SU-DHL-6 (cell line): ENCODE data around the gene RAD51C.

Experiments used
- H2AFZ ChIP-seq: fragments of 200-600 bp; sonication (generic); 2 replicates; pipeline ENCODE4 v1.6.1; 2014; ENCODE audit warnings: low read depth, mild to moderate bottlenecking, moderate library complexity, mixed read lengths, antibody characterized with exemption, low read length; ENCODE audit not compliant: severe bottlenecking
- H3F3A ChIP-seq: fragments of 200-600 bp; shearing (Covaris generic); 2 replicates; pipeline ENCODE4 v1.6.0; 2016; ENCODE audit warnings: antibody characterized with exemption, mild to moderate bottlenecking; ENCODE audit not compliant: insufficient read depth
- H3K27ac ChIP-seq: fragments of 200-600 bp; sonication (generic); 2 replicates; pipeline ENCODE4 v1.5.1; 2016; ENCODE audit warnings: low read depth, mild to moderate bottlenecking, low read length, moderate library complexity, mixed read lengths
- H3K27me3 ChIP-seq: fragments of 200-600 bp; sonication (generic), shearing (Covaris generic); 2 replicates; pipeline ENCODE4 v1.6.0; 2014; ENCODE audit warnings: mild to moderate bottlenecking, low read length
- H3K36me3 ChIP-seq: fragments of 200-600 bp; sonication (generic); 2 replicates; pipeline ENCODE4 v1.6.1; 2014; ENCODE audit warnings: mild to moderate bottlenecking, low read length, mixed read lengths
- H3K4me2 ChIP-seq: fragments of 300-600, 200-600 bp; shearing (Covaris generic), sonication (generic); 2 replicates; pipeline ENCODE4 v1.6.0; 2014; ENCODE audit warnings: low read length, low read depth, mild to moderate bottlenecking; ENCODE audit not compliant: poor library complexity, severe bottlenecking
- H3K4me3 ChIP-seq: fragments of 200-600 bp; sonication (generic); 2 replicates; pipeline ENCODE4 v1.5.1; 2014; ENCODE audit warnings: antibody characterized with exemption, low read length, mild to moderate bottlenecking, mixed read lengths; ENCODE audit not compliant: insufficient read depth, poor library complexity, severe bottlenecking
- H3K79me2 ChIP-seq: fragments of 200-600 bp; sonication (generic); 2 replicates; pipeline ENCODE4 v1.6.1; 2014; ENCODE audit warnings: mild to moderate bottlenecking, low read length, moderate library complexity; ENCODE audit not compliant: insufficient read depth
- H3K9ac ChIP-seq: fragments of 200-600 bp; sonication (generic); 2 replicates; pipeline ENCODE4 v1.7.0; 2014; ENCODE audit warnings: mild to moderate bottlenecking, low read length
- H3K9me2 ChIP-seq: fragments of 200-600 bp; sonication (generic); replicated peaks from 2 replicates; pipeline ENCODE4 v1.6.1; 2014; ENCODE audit warnings: low read length; ENCODE audit not compliant: insufficient read depth
- H3K9me3 ChIP-seq: fragments of 200-600 bp; sonication (generic); 2 replicates; pipeline ENCODE4 v1.6.1; 2014; ENCODE audit warnings: low read length, mixed read lengths; ENCODE audit not compliant: insufficient read depth
- H4K20me1 ChIP-seq: fragments of 200-600 bp; sonication (generic); 2 replicates; pipeline ENCODE4 v1.6.1; 2014; ENCODE audit warnings: low read depth, mild to moderate bottlenecking, antibody characterized with exemption, low read length, moderate library complexity, mixed read lengths
- EZH2phosphoT487 ChIP-seq: fragments of 200-600 bp; sonication (generic), shearing (Covaris generic); conservative IDR thresholded peaks from 2 replicates; pipeline ENCODE4 v1.6.1; 2018; ENCODE audit warnings: mild to moderate bottlenecking, antibody characterized with exemption, low read length, moderate library complexity, mixed read lengths
- TF ChIP-seq, protein P1 (sequence below): fragments of 200-600 bp; sonication (generic); IDR thresholded peaks from one replicate; pipeline ENCODE4 v1.5.1; 2017; ENCODE audit warnings: antibody characterized with exemption, mild to moderate bottlenecking, low read length, moderate library complexity; ENCODE audit not compliant: insufficient read depth, poor library complexity, severe bottlenecking

Gene RAD51C

DNA sequence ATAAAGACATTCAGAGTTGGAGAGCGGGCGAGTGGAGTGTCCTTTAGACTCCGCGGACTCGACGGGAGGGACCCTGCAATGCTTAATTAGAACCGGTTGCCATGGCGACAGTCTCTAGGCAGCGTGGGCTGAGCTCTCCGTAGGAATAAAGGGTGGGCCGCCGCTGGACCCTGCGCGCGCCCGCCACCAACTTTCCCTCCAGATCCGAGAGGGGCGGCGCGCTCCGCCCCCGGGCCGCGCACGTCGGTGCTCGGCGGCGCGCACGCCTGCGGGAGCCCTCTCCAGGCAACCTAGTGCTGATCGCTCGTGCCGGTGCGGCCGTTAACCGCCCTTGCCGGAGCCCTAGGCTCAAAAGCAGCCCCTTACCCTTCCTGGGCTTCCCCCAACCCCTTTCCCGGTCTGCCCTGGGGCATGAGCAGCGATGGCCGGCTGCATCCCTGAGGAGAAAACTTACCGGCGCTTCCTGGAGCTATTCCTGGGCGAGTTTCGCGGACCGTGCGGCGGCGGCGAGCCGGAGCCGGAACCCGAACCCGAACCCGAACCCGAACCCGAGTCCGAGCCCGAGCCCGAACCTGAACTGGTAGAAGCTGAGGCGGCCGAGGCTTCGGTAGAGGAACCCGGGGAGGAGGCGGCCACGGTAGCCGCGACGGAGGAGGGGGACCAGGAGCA lies 63.3 kb downstream of the RAD51C start, which contains the start of gene PPM1E:
TSS of gene PPM1E (plus strand) at position 278 of the 669 bp plus-strand sequence.
- Histone ChIP-seq H3K4me3 (peak within 1 kb of the TSS; percentile 94), H3F3A (peaks cover 6% of the 10 kb centered on the region), H3K4me2 (peak within 1 kb of the TSS; percentile 76), H4K20me1 (no peaks in the 10 kb centered on the region), H3K27ac (no peak within 1 kb of the TSS), H3K79me2 (no peaks in the 10 kb centered on the region), H3K9me2 (no peaks in the 10 kb centered on the region), H3K9me3 (no peaks in the 10 kb centered on the region), H3K27me3 (no peaks in the 10 kb centered on the region), H3K36me3 (no peaks in the 10 kb centered on the region), H3K9ac (peak within 1 kb of the TSS; percentile 80), H2AFZ (peak within 1 kb of the TSS; percentile 98)
- TF ChIP-seq, protein P1, sequence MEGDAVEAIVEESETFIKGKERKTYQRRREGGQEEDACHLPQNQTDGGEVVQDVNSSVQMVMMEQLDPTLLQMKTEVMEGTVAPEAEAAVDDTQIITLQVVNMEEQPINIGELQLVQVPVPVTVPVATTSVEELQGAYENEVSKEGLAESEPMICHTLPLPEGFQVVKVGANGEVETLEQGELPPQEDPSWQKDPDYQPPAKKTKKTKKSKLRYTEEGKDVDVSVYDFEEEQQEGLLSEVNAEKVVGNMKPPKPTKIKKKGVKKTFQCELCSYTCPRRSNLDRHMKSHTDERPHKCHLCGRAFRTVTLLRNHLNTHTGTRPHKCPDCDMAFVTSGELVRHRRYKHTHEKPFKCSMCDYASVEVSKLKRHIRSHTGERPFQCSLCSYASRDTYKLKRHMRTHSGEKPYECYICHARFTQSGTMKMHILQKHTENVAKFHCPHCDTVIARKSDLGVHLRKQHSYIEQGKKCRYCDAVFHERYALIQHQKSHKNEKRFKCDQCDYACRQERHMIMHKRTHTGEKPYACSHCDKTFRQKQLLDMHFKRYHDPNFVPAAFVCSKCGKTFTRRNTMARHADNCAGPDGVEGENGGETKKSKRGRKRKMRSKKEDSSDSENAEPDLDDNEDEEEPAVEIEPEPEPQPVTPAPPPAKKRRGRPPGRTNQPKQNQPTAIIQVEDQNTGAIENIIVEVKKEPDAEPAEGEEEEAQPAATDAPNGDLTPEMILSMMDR, result no peak
- TF ChIP-seq EZH2phosphoT487, result no peak

GRCh38 chr17:58756246-58757161 lies 64.1 kb downstream of the RAD51C start:
- H3K9me2 ChIP-seq, result no peaks in the 10 kb centered on the region

DNA sequence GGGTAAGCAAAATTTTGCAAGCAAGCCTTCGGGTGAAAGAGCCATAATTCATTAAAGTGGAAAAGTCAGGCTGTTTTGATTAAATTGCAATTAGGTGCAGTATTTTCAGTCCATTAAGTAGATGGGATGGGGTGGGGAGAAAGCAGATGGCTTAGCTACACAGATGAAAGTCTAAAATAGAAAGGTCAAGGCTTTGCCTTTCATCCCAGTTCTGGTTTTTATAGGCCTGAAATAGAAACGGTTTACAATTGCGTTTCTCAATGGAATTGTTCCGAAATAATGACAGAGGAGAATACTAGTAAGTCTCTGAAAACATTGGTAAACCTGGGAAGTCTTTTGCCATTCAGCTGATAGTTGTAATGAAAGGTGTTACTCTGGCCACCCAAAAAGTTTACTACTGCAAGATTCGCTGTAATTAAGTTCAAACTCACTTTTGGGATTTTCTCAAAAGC lies 64.8 kb downstream of the RAD51C start:
- H3K9me3 ChIP-seq, result no peaks in the 10 kb centered on the region
- TF ChIP-seq, protein P1, result no peak
- TF ChIP-seq EZH2phosphoT487, result no peak
- H4K20me1 ChIP-seq, result no peaks in the 10 kb centered on the region
- H3K79me2 ChIP-seq, result no peaks in the 10 kb centered on the region
- no peak overlapping the region for H2AFZ ChIP-seq
- H3K9me2 ChIP-seq, result no peaks in the 10 kb centered on the region
- peaks cover 6% of the 10 kb centered on the region for H3F3A ChIP-seq
- no peak overlapping the region; the same call in 1 of the 2 replicates for H3K9ac ChIP-seq
- peak overlapping the region; percentile 76 for H3K4me2 ChIP-seq
- H3K36me3 ChIP-seq, result no peaks in the 10 kb centered on the region
- no peaks in the 10 kb centered on the region for H3K27me3 ChIP-seq
- no peak overlapping the region for H3K4me3 ChIP-seq
- H3K27ac ChIP-seq, result no peak overlapping the region

More at GRCh38 chr17:58756246-58757161, 64.1 kb downstream of the RAD51C start:
- Histone ChIP-seq H3K9me3 (no peaks in the 10 kb centered on the region), H3K36me3 (no peaks in the 10 kb centered on the region), H3K79me2 (no peaks in the 10 kb centered on the region), H3K4me3 (peak overlapping the region; percentile 94), H3K27me3 (no peaks in the 10 kb centered on the region), H3F3A (peaks cover 6% of the 10 kb centered on the region), H3K4me2 (peak overlapping the region; percentile 76), H2AFZ (peak overlapping the region; percentile 98), H3K27ac (no peak overlapping the region), H4K20me1 (no peaks in the 10 kb centered on the region), H3K9ac (peak overlapping the region; percentile 80)
- no peak for TF ChIP-seq EZH2phosphoT487
- TF ChIP-seq, protein P1, result no peak
